Measurements from ENCODE around the gene POMGNT2.

Gene POMGNT2
- total RNA-seq = 12.5 to 13.7 reads per million in 2 donors

DNA sequence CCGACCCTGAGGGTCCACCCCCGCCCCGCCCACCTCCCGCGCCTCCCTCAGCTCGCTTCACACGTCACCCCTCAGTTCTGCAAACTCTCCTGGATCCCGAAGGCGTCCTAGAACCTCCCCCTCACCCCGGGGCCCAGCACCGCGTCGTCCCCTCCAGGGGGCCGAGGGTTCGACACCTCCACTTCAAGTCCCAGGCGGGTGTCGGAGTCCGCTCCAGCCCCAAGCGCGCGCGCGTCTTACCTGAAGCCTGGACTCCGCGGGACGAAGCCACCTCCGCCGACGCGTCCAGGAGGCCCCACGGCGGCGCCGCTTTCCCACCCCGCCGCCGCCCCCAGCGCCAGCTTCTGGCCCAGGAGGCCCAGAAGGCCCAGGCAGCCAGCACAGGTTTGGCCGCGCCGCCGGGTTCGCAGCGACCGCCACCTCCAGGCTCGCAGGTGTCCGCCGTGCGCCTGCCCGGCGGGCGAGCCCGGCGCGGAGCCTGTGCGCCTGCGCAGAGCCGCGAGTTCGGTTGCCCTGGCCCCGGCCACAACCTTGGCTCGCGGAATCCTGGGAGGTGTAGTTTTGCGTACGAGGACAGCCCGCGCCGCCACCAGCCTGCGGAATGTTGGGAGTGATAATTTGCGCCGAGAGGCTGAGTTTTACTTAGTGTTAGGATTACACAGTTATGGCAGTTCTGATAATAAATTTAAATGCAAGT lies at the start of gene POMGNT2:
Gene POMGNT2 (minus strand): TSS at position 484 of the 697 bp plus-strand sequence. CDS start 24,648 bp downstream, outside the sequence.
- DNase-seq = peak; percentile 81

DNA sequence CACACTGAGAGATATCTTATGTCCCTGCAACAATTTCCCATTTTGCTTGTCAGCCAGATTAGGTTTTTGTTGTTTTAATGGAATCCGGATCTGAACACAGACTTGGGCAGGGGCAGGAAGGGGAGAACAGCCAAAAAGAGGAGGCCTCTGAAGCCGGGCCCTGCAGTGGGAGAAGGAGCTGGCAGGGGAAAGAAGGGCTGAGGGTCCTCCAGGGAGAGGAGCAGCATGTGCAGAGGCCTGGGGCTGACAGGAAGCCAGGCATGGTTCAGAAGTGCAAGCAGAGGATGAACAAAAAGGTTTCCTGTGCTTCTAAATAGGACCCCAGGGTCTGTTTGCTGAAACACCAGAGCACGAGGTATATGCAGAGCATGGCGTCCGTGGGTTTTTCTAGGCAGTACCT lies 49.1 kb upstream of the POMGNT2 start:
- no peak for DNase-seq

DNA sequence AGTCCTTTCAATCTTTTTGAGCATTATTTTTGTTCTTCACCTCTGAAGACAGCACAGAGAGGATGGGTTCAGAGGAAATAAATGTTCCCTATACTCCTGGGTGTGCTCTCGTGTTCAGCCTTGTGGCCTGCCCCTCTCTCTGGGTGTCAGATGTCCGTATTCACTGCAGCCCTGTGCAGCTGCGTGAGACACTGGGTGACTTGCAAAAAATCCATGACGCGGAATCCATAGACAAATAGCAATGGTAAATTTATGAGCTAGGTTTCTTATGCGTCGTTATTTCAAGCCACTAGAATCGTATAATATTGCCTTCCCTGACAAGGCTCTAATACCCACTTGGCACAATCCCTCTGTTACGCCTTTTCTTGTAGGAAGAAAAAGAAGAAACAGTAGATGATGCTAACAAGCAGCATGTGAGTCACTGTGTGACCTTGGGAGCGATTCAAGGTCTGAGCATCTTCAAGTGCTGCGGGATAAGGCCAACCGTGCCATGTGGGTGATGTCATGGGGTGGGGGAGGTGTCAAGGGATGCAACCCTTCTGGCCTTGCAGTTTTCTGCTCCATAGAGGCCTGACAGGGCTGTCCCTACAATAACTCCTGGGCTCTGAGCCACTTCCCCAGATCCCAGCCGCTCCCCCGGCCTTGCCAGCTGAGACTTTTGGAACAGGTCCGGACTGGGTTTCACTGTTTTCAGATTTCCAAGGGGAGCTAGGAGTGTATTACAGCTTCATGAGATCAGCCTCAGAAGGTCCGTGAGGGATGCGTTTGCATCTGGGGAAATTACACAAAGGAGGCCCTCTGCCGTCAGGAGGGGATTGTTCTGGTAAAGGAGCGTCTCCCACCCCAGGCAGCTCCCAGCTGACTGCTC lies 47.6 kb upstream of the POMGNT2 start:
- no peak for DNase-seq

DNA sequence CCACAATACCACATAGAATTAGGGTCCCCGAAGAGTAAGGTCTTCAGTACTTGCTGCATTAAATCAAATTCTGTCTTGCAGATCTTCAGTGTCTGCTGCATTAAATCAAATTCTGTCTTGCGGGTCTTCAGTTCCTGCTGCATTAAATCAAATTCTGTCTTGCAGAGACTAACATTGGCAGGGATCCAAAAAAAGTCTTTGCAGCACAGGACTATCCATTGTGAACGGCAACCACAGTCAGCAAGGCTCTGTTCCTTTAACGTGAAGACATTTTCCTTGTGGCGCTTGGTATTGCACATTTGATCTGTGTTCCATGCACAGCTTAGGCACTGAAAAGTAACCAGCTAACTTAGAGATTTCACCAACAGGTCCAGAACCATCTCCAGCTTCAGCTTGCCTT lies 46.8 kb upstream of the POMGNT2 start:
- no peak for DNase-seq

DNA sequence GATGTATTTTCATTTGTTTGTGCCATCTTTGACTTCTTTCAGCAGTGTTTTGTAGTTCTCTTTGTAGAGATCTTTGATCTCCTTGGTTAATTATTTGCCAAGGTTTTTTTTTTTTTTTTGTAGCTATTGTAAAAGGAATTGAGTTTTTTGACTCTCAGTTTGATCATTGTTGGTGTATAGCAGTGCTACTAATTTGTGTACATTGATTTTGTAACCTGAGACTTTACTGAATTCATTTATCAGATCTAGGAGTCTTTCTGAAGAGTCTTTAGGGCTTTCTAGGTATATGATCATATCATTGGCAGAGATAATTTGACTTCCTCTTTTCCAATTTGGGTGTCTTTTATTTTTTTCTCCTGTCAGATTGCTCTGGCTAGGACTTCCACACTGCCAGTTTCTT lies 42.2 kb upstream of the POMGNT2 start:
- no peak for DNase-seq

DNA sequence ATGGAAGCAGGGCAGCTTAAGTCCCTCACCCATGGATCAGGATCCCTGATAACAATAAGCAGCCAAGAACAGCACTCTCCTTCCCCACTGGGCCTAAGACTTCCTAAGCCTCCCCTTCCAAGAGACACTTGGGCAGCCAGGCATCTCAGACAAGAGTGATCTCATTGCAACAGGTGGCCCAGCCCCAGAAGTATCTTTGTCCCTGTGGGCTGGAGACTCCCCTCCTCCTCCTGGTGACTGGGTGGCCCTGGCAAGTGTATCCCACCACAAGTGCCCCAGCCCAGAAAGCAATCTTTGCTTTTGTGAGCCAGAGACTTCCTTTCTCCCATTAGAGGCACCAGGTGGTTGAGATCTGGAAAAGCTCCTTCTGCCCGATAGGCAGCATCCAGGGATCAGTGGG lies 40.7 kb upstream of the POMGNT2 start:
- no peak for DNase-seq

DNA sequence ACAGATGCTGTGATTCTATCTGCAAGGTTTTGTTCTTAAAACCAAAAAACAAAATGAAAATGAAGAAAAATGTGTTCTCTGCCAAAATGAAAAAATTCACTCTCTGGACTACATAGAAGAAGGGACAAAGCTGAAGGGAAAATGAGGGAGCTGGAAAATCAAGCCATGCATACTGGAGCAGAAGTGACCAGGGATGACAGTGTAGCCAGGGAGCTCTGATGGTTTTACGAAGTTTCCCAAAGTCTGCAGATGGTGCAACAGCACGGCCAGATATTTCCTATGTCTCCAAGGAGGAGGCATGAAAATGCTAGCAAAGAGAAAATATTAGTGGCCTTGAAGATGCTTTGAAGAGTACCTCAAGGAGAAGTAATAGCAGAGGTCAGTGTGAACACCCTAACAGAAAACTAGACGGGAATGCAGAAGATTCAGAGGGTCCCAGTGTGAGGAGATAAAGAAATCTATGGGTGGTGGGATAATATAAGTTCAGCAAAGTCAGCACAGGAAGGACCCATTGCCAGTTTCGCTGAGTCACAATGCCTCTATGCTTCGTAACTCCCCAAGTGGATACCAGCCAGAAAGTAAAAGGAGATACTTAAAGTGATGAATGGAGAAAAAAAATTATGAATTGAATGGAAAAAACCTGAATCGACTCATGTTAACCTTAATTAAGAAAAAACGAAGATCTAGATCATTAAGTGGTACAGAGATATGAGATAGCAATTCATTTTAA lies 39.0 kb upstream of the POMGNT2 start:
- DNase-seq = no peak

DNA sequence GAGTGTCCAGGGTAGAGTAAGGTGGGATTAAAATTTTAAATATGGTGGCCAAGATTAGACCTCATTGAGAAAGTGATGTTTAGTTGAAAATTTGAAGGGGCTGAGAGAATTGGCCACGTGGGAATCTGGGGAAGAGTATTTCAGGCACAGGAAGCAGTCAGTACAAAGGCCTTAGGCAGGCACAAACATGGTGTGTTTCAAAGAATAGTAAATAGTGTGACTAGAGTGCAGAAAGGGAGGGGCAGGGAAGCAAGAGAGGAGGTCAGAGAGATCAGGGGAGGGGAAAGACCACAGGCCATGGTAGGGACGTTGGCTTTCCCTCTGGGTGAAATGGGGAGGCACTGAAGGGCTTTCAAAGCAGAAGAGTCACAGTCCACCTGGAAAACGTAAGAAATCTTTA lies 36.6 kb upstream of the POMGNT2 start:
- no peak for DNase-seq

DNA sequence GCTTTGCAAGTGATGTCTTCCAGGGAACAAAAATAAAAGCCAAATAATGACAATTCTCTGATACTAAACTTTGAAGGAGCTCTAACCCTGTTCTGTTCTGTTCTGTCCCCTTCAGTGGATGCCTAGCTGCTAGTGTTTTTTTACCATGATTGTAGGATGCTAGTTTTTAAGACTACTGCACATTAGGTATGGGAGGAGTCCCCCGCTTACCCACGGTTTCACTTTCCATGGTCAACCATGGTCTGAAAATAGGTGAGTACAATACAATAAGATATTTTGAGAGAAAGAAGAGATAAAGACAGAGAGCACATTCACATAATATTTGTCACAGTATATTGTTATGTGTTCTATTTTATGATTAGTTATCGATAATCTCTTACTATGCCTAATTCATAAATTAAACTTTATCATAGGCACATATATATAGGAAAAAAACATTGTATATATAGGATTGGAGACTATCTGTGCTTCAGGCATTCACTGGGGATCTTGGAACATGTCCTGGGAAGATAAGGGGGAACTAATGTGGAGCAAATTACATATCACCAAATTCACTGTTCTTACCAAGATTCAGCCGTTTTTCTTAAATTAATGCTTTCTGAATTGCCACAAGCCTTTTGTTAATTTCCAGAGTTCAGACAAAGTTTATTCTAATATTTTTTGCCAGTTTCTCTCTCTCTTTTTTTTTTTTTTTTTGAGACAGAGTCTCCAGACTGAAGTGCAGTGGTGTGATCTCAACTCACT lies 32.8 kb upstream of the POMGNT2 start:
- DNase-seq = no peak

DNA sequence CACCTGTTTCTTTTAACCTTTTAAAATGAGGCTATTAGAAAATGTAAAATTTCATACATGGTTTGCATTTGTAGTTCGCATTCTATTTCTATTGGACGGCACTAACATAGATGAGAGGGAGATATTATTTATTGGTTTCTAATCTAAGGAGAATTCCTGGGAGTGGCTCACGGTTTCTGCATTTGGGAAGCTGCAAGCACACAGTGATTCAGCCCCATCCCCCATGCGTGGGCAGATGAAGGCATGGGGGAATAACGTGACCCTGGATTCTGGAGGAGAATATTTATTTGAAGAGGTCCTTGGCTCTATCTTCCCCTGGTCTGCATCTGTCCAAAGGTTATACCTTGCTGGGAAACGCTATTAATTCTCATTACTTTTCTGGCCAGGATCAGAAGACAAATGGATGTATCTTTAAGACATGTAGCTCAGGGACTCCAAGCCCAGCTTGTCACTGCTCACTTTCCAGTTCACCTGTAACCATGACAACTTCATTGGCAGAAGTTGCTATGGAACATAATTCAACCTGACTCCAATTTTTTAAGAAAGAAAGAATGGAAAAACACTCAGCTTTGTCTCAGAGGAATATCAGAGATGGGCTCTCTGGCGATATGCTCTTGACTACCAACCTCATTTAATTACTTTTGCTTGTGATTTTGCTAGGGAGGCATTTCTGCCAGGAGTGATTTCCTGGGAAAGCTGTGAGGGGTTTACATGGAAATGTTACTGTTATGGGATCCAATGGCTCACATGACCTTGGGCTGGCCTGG lies 27.2 kb upstream of the POMGNT2 start:
- no peak for DNase-seq

DNA sequence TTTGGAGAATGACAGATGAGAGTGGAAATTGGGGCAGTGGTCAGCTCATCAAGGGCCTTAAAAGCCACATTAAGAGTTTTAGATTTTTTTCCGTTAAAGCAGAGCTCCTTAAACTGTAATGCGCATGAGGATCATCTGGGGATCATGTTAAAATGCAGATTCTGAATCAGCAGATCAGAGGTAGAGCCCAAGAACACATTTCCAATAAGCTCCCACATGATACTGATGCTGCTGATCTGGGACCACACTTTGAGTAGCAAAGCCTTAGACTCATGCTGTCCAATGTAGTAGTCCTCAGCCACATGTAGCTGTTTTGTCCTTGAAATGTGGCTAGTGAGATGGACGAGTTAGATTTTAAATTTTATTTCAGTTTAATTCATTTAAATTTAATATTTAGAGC lies 26.3 kb upstream of the POMGNT2 start:
- DNase-seq = no peak

DNA sequence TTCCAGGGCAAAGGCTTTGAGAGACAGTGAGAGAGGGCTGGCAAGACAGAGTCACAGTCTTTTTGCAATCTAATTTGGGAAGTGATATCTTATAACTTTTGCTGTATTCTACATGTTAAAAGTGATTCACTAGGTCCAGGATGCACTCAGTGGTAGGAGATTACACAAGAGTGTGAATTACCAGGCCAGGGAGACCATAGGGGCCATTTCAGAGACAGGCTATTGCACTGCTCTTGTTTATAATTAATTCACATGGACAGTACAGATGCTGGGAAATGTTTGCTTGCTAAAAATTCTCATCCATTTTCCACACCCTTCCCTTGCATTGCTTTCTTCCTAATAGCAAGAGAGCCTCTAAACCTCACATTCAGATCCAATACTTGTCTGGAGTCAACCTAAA lies 22.6 kb upstream of the POMGNT2 start:
- DNase-seq = no peak

DNA sequence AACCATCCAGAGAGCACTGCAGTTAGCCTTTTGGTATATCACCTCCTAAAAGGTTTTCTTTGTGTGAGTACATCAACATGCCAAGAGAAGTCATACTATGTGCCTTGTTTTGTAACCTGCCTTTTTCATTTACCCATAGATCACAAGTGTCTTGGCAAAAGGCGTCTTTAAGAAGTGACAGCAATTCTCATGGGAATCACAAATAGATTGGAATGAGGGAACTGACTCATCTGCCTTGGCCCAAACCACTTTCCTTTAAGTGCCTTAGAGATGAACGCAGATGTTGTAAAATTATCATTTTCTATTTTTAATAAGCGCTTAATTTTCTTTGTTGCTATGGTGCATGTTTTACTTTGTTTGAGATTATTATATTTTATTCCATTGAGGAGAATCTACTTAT lies 20.7 kb upstream of the POMGNT2 start:
- no peak for DNase-seq

DNA sequence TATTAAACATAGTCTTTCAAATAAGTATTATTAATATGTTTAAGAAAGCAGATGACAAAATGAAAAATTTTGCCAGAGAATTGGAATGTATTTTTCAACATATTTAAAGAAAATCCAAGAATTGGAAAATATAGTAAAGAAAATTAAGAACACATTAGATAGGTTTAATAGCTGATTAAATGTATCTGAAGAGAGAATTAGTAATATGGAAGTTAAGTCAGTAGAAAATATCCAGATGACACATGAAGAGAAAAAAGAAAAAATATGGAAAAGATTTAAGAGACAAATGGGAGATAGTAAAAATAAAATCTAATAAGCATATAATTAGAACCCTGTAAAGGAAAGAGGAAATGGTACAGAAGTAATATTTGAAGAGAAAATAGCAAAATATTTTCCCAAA lies 18.0 kb upstream of the POMGNT2 start:
- DNase-seq = no peak

DNA sequence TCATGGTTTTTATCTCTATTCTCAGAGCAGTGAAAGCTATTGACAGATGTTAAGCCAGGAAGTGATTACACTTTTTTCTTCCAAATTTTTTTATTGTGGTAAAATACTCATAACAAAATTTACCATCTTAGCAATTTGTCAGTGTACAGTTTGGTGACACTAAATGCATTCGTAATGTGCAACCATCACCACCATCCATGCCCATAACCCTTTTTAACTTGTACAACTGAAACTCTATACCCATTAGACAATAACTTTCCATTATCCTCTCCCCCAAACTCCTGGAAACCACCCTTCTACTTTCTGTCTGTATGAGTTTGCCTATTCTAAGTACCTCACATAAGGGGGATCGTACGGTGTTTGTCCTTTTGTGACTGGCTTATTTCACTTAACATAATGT lies 15.1 kb upstream of the POMGNT2 start:
- no peak for DNase-seq

DNA sequence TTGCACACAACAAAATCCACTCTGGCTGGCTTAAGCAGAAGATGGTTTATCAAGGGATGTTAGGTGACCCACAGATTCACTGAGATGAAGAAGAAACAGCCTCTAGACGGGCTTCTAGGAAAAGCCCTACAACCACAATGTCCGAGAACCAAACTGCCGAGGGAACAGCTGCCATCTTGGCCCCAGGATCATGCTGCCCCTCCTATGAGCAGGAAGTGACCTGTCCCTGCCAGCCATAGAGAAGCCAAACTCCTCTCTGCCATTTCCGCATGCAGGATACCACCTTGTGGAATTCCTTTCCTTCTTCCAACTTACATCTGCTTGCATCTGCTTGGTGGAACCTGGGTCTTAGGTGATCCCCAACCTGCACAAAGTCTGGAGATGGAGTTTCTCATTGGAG lies 11.4 kb upstream of the POMGNT2 start:
- no peak for DNase-seq

DNA sequence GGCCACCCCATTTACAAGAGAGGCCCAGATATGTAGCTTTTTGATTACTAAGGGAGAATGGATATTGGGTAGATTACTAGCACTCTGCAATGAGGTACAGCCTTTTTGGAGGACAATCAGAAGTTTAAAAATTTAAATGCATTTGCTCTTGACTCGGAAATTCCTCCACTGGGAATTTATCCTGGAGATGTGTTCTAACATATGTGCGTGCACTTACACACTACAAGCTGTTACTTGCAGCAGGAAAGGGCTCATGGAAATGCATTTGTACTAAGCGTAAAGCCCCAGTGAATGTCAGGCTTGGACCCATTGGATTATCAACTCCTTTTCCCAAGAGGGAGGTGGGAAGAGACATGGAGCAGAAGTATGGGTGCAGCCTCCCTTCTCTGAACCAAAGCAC lies 7.8 kb upstream of the POMGNT2 start:
- no peak for DNase-seq

DNA sequence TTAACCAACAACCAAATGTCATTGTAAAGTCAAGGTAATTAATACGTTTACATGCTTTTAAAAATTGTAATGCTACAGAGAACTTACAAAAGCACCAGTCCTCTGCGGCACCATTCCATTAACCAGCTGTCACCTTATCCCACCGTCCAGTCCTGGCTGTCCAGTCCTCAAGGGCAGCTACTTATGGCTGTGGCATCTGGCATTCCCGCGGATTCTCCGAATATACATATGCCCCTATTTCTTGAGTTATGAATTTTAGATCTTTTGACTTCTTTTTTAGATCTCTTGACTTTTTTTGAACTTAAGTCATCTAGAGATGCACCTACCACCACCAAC lies 382 bp upstream of the POMGNT2 start:
- no peak for DNase-seq

DNA sequence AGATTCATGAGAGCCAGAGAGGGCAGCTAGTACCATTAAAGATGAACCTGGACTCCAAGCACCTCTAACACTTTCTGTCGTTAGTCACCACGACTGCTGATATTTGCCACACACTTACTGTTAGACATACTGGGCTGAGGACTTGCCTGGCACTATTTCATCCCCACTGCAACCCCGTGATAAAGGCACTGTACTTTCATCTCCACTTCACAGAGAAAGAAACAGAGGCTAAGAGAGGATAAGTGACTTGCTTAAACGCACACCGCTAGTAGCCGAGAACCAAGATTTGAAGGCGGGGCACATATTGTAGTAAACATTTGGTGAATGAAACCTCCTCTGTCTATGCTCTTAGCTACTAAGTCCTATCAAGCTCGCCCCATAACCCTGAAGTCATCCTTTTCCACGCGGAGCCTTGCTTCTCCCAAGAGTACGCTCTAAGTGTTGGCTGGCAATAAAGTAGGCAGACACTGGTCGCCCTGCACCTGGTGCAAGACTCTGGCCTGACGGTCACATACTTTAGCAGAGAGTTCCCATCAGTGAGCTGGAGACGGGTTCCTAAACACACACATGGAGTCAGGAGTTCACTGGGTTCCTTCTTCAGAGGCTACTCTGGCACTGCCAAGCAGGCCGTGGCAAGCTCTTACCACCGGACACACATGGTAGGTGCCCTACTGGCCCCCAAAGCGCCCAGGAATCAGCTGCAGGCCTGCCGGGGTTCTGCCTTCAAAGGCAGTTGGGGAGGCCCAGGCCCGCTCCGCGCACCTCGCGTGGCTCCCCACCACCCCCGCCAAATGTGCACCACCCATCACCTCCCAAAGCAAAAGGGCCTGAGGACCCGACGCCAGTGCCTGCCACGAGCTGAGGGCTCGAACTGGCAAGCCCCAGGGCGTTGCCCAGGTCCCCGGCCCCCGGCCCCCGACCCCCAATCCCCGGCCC lies 951 bp downstream of the POMGNT2 start:
- DNase-seq = no peak

DNA sequence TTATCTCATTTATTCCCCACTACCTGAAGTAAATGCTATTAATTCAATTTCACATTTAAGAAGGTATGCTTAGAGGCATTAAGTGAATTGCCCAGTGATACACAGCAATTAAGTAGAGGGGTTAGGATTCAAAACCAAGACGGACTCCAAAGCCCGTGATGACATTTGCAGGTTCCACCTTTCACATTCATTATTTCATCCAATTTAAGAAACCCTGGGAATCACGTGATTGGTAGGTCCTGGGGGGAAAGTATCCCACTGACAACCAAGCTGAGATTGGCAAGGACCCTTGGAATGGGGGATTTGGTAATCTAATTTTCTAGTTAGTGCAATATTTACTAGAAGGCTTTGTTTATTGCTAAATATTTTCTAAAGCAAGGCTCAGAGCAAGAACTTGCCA lies 1.8 kb downstream of the POMGNT2 start:
- DNase-seq = no peak
